GM04503 (cell line): Measurements from ENCODE around the gene OTOA.
"Not testable (repeated sequence)": the region's sequence is repeated elsewhere in the genome, so short reads cannot be mapped to it uniquely, and the experiment has no call there.

Source experiments
- DNase-seq: peaks from one replicate; pipeline ENCODE4 v3.0.0-alpha.2; 2012; ENCODE audit warnings: low read depth

Gene OTOA

GRCh38 chr16:21663889-21664647, at the start of gene OTOA:
OTOA (plus strand) TSS chr16:21663968; CDS start chr16:21678515, 14,547 bp downstream.
- DNase-seq, result no peak

- DNase-seq, result no peak
Measured at GRCh38 chr16:21614896-21615295, 48.9 kb upstream of the OTOA start.

- no peak for DNase-seq
Measured at GRCh38 chr16:21617607-21618006, 46.2 kb upstream of the OTOA start.

- DNase-seq, result no peak
Measured at GRCh38 chr16:21618281-21618680, 45.5 kb upstream of the OTOA start.

GRCh38 chr16:21619765-21620425, 43.9 kb upstream of the OTOA start:
- DNase-seq, result no peak

- DNase-seq, result no peak
Measured at GRCh38 chr16:21620592-21620991, 43.2 kb upstream of the OTOA start.

GRCh38 chr16:21622545-21622944, 41.2 kb upstream of the OTOA start:
- DNase-seq, result no peak

GRCh38 chr16:21625026-21625425, 38.7 kb upstream of the OTOA start:
- DNase-seq, result no peak

- peak; percentile 93 for DNase-seq
Measured at GRCh38 chr16:21626659-21627277, 37.0 kb upstream of the OTOA start.

GRCh38 chr16:21628121-21628726, 35.5 kb upstream of the OTOA start:
- DNase-seq, result no peak

- DNase-seq, result peak; percentile 45
Measured at GRCh38 chr16:21628772-21629171, 35.0 kb upstream of the OTOA start.

- DNase-seq, result not testable (repeated sequence)
Measured at GRCh38 chr16:21629616-21630539, 33.9 kb upstream of the OTOA start.

- not testable (repeated sequence) for DNase-seq
Measured at GRCh38 chr16:21630866-21631265, 32.9 kb upstream of the OTOA start.

GRCh38 chr16:21631376-21631775, 32.4 kb upstream of the OTOA start:
- not testable (repeated sequence) for DNase-seq

GRCh38 chr16:21631951-21632575, 31.7 kb upstream of the OTOA start:
- DNase-seq, result not testable (repeated sequence)

- DNase-seq, result no peak
Measured at GRCh38 chr16:21634216-21634615, 29.6 kb upstream of the OTOA start.

GRCh38 chr16:21635694-21636093, 28.1 kb upstream of the OTOA start:
- not testable (repeated sequence) for DNase-seq

- DNase-seq, result no peak
Measured at GRCh38 chr16:21637032-21637968, 26.5 kb upstream of the OTOA start.

- DNase-seq, result peak; percentile 6
Measured at GRCh38 chr16:21638573-21638975, 25.2 kb upstream of the OTOA start.

- DNase-seq, result no peak
Measured at GRCh38 chr16:21639493-21639892, 24.3 kb upstream of the OTOA start.
